Non-pigmented ciliary epithelial cell (primary cell): ENCODE data around the gene CREG1.

Experiments
- DNase-seq: peaks from one replicate; pipeline ENCODE4 v3.0.0-alpha.2; 2010; ENCODE audit warnings: low read depth

CREG1 gene

DNA sequence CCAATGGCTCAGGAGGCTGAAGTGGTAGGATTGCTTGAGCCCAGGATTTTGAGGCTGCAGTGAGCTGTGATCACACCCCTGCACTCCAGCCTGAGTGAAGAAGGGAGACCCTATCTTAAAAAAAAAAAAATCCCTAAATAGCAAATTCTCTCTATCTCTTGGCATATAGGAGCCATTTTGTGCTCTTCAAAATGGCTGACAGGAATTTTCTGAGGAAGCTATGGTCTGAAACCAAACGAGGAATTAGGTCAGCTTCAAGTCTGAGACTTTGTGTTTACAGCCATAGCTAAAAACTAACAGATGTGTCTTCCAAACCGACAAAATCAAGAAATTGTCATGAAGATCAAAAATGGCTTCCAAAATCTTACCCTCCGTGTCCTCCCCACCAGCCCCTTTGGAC is 45.8 kb downstream of the CREG1 start:
- no peak for DNase-seq

DNA sequence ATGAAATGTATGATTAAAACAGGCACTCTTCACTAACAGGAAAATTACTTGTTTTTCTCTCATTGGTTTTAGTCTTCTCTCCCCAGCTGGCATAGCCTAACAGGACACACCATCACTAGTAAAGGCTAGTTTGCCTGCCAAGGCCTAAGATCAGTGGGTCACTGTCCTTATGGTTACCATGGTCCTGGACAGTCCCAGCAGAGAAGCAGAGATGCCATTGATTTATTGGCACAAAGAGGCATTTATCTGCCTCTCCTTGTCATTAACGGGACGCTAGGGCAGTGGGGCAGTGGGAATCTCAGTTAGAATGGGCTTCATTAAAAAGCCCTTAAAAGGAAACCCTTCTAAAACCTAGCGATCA is 49.1 kb downstream of the CREG1 start:
- no peak for DNase-seq

DNA sequence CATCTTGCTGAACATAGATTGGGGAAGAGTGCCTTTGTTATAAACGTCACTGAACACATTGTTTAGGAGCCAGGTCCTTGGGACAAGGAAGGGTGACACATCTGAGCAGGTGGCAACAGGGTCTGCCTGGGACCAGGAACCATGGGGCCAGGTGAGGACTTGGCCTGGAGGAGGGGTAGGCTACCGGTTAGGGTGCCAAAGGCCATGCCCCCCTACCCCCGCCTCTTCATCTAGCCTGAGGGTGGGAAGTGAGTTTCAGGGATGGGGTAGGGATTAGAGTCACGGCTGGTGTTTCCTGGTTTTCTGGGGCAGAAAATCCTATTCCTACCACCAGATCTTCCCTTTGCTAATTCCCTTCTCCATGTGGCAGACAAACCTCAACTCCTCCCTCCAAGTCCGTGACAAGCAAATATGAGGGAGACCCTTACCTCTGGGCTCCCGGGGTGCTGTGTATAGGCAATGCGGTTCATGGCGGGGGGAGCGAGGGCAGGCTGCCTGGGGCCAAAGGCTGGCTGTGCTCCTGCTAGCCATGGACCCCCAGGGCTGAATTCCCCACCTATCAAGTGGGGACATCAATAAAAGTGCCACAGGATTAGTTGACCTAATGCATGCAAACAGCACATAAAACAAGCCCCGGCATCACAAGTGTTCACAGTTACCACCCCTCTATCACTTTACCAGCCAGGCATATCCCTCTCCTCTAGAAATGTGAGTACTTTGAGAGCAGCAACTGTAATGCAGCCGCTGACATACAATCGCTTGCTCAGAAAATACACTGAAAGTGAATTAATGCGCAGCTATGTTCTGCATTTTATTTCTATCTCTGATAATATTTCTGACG is 49.7 kb downstream of the CREG1 start:
- no peak for DNase-seq

DNA sequence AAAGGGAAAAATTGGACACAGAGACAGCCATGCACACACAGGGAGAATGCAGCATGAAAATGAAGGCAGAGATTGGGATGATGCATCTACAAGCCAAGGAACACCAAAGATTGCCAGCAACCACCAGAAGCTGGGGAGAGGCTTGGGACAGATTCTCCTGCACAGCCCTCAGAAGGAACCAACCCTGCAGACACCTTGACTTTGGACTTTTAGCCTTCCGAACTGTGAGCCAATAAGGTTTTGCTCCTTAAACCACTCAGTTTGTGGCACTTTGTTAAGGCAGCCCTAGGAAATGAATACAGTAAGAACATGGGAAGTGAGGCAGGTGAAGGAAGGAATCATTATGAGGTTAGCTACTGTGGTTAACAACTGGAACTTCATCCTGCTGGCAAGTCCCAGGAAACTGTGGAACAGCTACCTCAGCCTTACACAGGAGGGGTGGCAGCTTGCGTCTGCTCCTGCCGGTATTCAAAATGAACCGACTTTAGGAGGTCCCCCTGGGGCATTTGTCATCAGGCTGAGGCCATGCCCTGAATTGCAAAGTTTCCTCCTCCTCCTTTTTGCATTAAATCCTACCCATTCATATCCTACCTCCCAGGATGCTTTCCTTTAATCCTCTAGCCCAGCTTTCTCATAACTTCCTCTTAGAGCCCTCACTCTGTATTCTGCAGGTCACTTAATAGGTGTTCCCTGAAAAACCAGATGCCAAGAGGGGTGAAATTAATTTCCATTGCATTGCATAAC is 50.7 kb downstream of the CREG1 start:
- no peak for DNase-seq

DNA sequence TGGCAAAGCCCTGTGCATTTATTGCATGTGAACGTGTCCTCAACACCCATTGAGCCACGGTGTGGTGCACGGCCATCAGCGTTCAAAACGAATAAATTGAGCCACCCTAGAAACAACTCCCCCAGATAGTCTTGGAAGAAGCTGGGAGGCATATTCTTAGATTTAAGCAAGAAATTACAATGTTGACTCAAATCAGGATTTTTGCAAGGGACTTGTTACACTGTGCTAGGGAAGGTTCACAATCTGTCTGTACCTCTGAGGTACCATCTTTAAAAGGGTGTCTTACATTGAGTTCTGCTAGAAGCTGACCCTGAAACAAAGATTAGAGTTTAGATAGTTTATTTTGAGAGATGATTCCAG is 51.4 kb downstream of the CREG1 start:
- DNase-seq, result no peak

DNA sequence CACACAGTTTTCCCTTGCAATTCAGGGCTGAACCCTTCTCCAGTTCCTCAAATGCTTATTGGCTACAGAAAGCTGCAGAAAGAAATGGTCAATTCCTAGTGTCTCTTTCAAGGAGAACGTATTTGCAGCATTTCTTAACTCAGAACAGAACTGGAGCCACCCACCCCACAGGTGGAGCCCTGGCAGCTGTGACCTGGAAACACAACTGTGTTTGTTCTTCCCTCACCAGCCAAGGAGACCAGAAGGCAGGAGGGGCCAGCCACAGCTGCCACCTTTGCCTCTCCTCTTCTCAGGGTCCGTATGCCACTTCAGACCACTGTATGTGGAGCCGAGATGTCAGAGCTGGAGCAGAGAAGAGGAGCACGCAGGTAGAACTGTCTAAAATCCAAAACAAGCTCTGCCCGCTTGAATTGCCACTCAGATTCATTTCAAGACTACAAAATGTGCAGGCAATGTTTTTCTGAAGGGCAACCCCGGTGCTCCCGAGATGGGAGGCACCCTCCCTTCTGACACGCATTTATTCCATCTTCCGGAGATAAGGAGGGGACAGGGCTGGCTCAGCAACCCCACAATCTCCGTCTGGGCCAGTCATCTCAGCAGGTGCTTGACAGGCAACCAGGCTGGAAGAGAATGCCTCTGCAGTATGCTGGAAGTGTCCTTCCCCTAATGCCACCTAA is 51.9 kb downstream of the CREG1 start:
- DNase-seq, result no peak

DNA sequence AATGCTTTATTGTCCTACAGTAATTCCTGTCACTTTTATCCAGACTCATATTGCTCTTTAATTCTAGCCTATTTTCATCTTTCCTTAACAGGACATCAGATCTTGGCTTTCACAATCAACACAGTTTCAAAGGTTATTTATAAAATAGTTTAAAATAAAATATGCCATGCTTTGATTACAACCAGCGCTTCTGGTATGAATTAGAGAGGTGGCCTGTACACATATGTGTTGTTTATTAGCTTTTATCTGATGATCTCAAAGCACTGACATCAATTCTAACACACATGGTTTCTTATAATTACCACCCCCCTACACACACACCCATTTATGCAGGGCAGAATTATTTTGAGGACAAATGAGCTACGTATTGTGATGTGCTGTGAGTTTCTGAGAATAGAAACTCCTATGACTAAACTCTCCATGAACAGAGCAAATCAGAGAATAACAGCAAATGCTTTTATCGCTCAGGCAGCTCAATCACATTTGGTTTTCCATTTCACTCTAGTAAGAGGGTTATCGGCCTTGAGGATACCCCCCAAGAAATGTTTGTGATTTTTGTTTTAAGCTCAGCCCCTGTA is 53.2 kb downstream of the CREG1 start:
- no peak for DNase-seq

DNA sequence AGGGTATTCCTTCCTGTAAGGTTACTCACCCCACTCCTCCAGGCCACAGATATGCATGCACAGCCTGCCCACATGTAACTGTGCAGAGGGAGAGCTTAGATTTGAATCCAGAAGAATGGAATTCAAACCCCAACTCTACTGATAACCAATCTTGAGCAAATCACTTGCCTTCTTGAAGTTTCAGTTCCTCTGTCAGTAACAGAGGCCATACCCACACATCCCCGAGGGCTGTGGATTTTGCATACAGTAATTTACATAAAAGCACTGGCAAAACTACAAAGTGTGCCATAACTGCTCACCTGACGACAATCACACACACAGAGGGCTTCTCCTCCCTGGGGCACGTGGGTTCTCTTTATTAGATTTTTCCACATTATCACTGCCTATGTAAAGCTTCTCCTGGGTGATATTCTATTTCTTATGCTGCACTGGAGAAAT is 53.9 kb downstream of the CREG1 start:
- DNase-seq, result no peak

DNA sequence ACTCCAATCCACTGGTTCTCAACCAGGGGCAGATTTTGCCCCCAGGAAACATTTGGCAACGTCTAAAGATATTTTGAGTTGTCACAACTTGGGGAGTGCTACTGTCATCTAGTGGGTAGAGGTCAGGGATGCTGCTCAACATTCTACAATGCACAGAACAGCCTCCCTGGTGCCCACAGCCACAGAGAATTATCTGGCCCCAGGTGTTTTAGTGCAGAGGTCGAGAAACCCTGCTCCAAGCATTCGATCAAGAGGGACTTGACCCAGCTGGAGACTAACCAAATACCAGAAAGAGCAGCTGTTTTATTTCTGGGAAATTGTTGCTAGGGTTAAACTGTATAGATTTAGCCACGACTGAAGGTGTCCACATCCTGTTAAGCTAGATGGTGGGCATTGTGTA is 54.5 kb downstream of the CREG1 start:
- DNase-seq, result no peak

DNA sequence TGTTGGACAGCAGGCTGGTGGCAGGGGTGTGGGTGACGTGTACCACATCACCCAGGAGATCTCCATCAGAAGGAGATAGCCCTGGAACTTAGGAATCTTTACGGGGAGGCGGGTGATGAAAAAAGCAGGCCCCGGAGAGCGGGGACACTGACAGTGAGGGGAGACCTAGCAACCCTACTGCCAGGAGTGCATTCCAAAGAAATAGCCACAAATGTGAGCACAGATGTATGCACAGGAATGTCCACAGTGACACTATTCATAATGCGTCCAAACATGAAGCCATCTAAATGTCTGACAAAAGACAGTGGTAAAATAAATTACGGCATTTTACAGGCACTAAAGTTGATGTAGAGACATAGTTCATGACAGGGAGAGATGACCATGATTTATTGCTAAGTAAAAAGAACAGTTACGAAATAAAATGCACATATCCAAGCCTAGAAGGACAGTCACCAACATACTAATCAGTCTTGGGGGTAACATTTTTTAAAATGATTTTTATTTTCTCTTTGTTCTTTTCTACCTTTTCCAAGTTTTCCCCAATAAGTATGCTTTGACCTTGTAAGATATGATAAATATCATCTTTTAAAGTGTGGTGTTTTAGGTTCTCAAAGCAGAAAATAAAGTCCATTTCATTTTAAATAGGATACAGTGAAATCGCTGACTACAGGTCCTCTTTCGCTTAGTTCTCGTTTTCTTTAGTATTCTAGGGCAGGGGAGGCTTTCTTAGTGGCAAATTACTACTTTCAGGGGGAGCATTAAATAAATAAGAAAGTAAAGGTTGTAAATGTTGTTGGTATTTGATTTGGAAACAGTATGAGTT is 56.6 kb downstream of the CREG1 start:
- DNase-seq, result no peak

DNA sequence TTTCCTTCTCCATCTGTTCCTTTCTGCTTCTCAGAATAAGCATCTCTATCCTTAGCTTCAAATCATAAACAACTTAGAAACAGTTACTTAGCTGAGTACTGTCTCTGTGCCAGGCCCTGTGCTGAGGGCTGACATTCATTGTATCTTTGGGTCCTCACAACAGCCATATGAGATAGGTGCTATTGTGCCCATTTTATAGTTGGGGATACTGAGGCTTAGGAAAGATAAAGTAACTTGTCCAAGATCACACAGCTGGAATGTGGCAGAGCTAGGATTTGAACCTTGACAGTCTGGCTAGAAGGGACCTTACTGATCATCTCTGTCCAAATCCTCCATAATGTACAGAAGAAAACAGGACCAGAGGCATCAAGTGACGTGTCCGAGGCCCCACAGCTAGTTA is 60.2 kb downstream of the CREG1 start:
- DNase-seq, result no peak

DNA sequence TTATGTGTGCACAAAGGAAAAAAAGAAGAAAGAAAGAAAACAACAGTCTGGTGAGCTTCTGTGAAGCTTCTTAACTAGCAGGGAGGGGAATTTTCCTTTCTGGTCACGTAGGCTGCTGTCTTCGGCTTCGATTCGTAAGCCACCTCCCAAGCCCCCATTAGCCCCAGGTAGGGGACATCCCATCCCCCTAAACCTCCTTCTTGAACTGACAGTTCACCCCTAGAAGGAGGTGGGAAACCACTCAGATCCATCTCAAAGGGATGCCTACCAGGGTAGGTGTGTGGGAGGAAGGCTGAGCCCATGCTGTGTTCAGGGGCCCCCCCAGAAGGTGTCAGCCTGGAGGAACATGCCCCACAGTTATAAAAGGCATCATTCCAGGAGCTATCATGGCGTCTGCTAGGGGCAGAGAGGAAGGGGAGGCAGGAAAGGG is 61.1 kb downstream of the CREG1 start:
- no peak for DNase-seq

DNA sequence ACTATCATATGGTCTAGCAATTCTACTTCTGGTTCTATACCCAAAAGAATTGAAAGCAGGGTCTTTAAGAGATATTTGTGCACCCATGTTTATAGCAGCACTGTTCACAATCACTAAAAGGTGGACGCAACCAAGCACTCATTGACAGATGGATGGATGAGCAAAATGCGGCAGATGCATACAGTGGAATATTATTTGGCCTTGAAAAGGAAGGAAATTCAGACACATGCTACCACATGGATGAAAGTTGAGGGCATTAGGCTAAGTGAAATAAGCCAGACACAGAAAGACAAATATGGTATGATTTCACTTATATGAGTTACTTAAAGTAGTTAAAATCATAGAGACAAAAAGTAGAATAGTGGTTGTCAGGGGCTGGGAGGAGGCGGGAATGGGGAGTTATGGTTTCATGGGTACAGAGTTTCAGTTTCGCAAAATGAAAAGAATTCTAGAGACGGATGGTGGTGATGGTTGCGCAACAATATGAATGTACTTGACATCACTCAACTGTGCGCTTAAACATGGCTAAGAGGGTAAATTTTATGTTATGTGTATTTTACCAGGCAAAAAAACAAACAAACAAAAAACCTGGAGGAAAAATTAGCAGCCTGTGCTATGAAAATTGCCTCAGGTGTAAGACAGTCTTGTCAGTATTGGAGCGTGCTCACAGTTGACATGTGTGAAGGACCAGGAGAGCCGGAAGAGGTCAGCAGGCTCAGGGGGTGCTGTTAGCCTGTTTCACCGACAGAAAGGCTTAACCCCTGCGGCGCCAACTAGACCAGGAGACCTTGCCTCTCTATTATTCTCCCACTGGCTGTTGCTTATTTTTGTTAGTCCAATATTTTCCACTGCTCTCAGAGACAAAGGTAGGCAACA is 61.7 kb downstream of the CREG1 start:
- no peak for DNase-seq
